NOMO-1 treated with DMSO at 0.1 percent for 48 hours (cell line): ENCODE results near the gene EFNB1.
"Not testable (repeated sequence)": the region's sequence is repeated elsewhere in the genome, so short reads cannot be mapped to it uniquely, and the experiment has no call there.

Experiments used
- DNase-seq: peaks from one replicate; lab custom pipeline; 2025; ENCODE audit not compliant: unreplicated experiment; lab: John Stamatoyannopoulos, UW

EFNB1 gene

GRCh38 chrX:68828740-68829581 lies at the start of gene EFNB1:
Gene EFNB1 (plus strand): TSS chrX:68829021. CDS start chrX:68829777, 756 bp downstream.
- DNase-seq, result peak; percentile 77

GRCh38 chrX:68781295-68781694 lies 47.5 kb upstream of the EFNB1 start:
- DNase-seq, result not testable (repeated sequence)

- no peak for DNase-seq
Observed at GRCh38 chrX:68784816-68785215, 44.0 kb upstream of the EFNB1 start.

GRCh38 chrX:68786581-68786980 lies 42.2 kb upstream of the EFNB1 start:
- DNase-seq, result not testable (repeated sequence)

GRCh38 chrX:68789966-68790365 lies 38.9 kb upstream of the EFNB1 start:
- DNase-seq, result no peak

GRCh38 chrX:68792083-68792482 lies 36.7 kb upstream of the EFNB1 start:
- DNase-seq, result no peak

- no peak for DNase-seq
Observed at GRCh38 chrX:68794461-68794860, 34.4 kb upstream of the EFNB1 start.

GRCh38 chrX:68795741-68796140 lies 33.1 kb upstream of the EFNB1 start:
- DNase-seq, result no peak

- DNase-seq, result not testable (repeated sequence)
Observed at GRCh38 chrX:68798400-68798799, 30.4 kb upstream of the EFNB1 start.

GRCh38 chrX:68801737-68802290 lies 27.0 kb upstream of the EFNB1 start:
- no peak for DNase-seq

GRCh38 chrX:68807818-68808217 lies 21.0 kb upstream of the EFNB1 start:
- no peak for DNase-seq

- no peak for DNase-seq
Observed at GRCh38 chrX:68808686-68809357, 20.0 kb upstream of the EFNB1 start.

GRCh38 chrX:68820476-68821110 lies 8.2 kb upstream of the EFNB1 start:
- no peak for DNase-seq

GRCh38 chrX:68821616-68822015 lies 7.2 kb upstream of the EFNB1 start:
- DNase-seq, result no peak

- peak; percentile 31 for DNase-seq
Observed at GRCh38 chrX:68822641-68823410, 6.0 kb upstream of the EFNB1 start.

- no peak for DNase-seq
Observed at GRCh38 chrX:68823413-68824151, 5.2 kb upstream of the EFNB1 start.

- no peak for DNase-seq
Observed at GRCh38 chrX:68824152-68824433, 4.7 kb upstream of the EFNB1 start.

- no peak for DNase-seq
Observed at GRCh38 chrX:68824565-68825125, 4.2 kb upstream of the EFNB1 start.

- no peak for DNase-seq
Observed at GRCh38 chrX:68826113-68826980, 2.5 kb upstream of the EFNB1 start.
